HG02610 (cell line): ENCODE data around the gene GNAS-AS1.
A peak's percentile ranks its signal among the peaks of the same experiment; 100 is the strongest.

ENCODE experiments used
- ATAC-seq: cut with Tn5 transposase; IDR thresholded peaks from one replicate; pipeline ENCODE4 v1.9.1; 2021; ENCODE audit warnings: mild to moderate bottlenecking, moderate library complexity; ENCODE audit not compliant: unreplicated experiment

The GNAS-AS1 gene

DNA sequence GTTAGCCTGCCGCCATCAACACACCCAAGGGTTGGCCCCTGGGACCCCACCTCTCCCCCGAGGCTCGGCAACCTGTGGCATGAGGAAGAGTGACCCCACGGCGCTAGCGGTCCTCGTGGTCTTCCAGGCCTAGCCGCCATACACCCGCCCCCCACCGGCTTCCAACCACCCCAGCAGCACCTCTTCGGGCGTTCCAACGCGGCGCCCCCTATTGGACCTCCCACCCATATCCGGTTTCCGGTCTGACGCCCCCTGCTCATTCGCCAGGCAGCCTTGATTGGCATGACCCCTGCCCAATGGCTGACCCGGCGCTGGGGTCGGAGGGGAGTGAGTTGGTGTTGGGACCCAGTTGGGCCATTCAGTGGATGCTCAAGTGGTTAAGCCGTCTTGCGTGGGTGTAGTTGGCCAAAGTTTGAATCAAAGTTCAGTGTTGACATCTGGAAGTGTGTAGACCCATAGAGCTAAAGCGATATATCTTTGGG is at the start of gene GNAS-AS1:
Gene GNAS-AS1, minus strand, starts transcription at position 210 of the 482 bp plus-strand sequence.
- peak; percentile 91 for ATAC-seq

DNA sequence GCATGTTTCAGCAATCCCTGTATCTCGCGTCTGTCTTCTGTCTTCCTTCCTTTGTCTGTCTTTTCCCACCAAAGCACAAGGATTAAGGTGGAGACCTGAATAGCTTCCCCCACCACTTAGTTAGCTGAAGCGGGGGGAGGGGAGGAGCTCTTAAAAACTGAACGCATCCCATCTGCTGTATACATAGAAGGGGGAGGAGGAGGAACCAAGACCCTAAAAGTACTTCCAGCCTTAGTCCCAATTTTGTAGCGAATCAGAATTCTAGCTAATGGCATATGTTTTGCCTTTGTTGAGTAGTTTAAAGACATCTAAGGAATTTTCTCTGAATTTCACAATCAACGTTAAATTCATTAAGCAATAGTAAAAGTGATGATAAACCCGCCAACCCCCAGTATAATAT is 49.7 kb upstream of the GNAS-AS1 start:
- no peak for ATAC-seq

DNA sequence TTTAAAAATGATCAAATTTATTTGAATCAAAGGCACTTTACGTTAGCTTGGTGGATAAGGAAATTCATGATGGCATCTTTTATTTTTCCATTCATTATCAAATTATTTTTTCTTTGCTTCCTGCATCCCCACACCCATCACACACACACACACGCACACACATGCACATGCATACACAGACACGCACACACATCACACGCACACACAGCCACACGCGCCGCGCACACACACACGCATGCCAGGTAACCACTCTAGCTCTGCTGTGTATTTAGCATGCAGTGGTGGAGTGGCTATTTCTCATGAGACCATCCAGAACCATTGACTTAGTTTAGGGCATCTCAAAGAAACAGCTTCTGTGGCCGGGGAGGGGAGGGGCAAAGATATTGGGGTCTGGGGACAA is 48.8 kb upstream of the GNAS-AS1 start:
- ATAC-seq = no peak

DNA sequence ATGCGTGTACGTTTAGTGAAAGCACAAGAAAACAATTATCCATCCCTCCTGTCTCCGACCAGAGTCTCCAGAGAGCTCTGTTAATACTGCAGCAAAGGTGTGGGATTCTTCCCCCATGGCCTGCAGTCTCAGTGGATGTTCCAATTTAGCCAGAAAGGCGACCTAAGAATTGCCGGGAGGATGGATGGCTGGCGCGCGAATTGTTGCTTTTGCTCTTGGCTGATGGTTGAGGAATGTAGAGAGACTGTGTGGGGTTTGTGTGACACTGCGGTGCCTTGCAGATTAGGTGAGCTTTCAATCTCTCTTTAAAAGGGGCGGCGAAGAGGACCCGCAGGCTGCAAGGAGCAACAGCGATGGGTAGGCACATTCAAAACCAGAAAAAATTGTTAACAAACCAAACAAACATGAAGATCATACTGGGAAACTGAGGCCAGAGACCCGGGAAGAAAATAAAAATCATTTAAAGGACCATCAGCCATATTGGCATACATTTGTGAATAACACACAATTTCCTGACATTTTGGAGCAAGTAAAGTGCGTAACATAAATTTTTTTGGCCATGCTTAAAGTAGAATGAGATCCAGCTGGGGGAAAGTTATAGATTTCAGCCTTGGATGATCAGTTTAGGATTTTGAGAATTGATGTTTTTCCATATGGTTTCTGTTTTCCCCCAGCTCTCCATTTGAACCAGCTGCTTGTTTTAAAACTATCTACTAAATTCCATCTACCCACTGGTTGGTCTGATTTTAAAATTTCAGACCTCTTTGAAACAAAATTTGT is 48.1 kb upstream of the GNAS-AS1 start:
- no peak for ATAC-seq

DNA sequence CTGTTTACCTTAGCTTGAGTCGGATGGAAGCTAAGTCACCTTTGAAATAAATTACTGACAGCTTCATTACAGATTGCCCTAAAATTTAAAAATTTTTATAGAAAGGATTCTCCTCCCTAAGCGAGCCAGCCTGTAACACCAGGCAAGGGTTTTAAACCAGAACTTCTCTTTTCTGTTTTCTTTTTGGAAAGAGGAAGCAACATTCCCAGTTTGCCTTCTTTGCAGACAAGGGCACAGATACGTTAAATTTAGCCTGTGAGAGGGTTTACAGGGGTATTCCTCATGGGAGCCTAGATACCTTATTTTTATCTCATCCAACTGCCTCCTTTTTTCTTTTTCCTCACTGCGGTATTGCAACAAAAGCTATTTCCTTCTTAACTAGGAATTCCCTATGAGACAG is 46.8 kb upstream of the GNAS-AS1 start:
- ATAC-seq = no peak

GRCh38 chr20:58896820-58897219 is 46.1 kb upstream of the GNAS-AS1 start:
- no peak for ATAC-seq

GRCh38 chr20:58895448-58896180 is 44.9 kb upstream of the GNAS-AS1 start:
- no peak for ATAC-seq

GRCh38 chr20:58894652-58895447 is 44.1 kb upstream of the GNAS-AS1 start:
- ATAC-seq = no peak

DNA sequence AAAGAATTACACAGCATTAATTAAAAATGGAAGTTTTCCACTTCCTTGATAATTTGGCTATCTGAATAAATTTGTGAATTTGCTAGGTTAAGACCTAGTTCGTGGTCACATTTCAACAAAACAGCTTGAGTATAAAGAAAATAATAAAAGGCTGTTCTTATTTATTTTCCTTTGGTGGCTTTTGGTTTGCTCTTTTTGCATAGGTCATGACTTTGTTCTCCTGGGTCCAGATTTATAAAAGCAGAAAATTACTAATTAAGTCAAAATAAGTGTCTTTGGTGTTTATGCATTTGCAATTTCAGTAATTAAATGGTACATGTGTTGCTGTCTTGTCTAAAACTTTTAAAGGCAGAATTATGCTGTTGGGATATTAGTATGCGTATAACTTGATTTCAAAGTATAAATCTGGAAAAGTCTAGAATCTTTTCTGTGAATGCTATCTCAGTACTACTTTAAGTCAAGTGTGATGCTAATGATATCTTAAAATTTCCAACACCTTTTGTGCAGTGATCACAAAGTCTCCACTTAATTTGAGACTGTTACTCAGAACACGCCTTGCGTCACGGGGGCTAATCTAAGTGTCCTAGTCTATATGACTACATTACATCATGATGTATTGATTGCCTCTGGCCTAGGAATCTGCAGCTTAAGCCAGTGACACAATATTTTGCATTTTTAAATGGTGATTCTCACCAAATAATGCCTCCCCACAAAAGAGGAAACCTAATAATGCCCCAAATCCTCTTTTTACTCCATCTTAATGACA is 42.8 kb upstream of the GNAS-AS1 start:
- no peak for ATAC-seq

GRCh38 chr20:58892932-58893224 is 42.2 kb upstream of the GNAS-AS1 start:
- no peak for ATAC-seq

GRCh38 chr20:58892141-58892931 is 41.6 kb upstream of the GNAS-AS1 start:
- no peak for ATAC-seq

- no peak for ATAC-seq
Measured at GRCh38 chr20:58891718-58892140, 41.0 kb upstream of the GNAS-AS1 start.

DNA sequence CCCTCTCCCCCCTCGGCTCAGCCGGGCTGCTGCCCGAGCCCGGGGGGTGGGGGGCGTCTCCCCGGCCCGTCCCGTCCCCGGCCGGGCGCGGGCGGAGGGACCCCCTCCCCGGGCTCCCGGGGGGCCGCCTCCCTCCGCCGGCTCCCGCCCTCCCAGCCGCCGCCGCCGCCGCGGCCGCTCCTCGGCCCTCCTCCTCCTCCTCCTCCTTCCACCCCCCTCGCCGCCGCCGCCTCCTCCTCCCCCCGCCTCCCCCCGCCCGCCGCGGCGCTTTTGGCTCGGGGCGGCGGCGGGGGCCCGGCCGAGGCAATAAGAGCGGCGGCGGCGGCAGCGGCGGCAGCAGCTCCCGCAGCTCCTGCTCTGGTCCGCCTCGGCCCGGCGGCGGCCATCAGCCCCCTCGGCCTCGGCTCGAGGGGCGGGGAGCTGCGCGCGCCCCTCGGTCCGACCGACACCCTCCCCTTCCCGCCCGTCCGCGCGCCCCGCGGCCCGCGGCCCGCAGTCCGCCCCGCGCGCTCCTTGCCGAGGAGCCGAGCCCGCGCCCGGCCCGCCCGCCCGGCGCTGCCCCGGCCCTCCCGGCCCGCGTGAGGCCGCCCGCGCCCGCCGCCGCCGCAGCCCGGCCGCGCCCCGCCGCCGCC is 40.5 kb upstream of the GNAS-AS1 start:
- ATAC-seq = peak; percentile 30

DNA sequence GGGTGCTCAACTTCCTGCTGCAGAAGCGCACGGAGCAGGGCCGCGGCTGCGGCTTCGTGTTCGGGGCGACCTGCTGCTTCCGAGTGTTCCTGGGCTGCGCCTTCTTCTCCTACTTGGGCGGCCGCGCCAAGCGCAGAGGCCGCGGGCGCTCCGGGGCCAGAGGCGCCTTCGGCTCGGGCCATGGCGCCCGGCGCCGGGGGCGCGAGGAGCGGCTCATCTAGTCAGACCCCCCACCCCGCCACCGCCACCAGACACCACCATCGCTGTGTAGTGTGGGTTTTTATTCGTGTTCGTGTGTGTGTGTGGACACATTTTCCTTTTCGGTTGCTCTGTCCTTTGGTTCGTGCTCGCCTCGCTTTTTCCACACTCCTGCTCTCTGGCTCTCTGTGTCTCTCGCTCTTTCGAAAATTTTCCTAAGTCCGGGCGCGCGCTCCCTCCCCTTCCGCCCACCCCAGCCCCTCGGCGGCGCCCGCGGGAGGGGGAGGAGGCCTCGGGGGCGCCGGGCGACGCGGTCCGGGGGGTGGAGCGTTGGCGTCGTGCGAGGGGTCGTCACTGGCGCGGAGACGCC is 39.9 kb upstream of the GNAS-AS1 start:
- peak; percentile 19 for ATAC-seq

DNA sequence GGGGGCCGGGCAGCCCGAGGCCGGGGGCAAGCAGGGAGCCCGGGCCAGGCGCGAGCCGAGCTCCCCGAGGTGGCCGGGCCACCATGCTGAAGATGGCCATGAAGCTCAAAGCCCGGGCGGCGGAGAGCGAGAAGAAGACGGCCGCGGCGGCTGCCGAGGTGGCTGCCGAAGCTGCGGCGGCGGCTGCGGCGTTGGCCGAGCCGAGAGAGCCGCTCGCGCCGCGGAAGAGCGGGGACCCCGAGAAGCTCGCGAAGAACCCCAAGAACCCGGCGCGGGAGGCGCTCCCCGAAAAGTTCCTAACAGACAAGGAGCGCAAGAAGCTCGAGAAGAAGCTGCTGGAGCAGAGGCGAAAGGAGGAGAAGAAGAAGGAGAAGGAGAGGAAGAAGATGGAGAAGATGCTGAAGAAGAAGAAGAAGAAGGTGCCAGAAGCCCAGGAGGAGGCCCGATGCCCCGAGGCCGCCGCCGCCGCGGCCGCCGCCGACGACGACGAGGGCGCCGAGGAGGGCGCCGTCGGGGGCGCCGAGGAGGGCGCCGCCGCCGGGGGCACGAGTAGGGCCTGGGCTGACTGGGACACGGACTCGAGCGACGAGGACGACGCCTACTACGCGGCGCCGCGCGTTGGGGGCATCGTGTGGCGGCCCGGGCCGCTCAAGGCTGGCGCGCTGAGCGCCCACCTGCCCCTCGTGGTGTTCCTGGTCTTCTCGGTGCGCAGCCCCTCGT is 39.3 kb upstream of the GNAS-AS1 start:
- no peak for ATAC-seq

GRCh38 chr20:58889334-58889760 is 38.6 kb upstream of the GNAS-AS1 start:
- ATAC-seq = no peak

- peak; percentile 39 for ATAC-seq
Measured at GRCh38 chr20:58888521-58889333, 38.0 kb upstream of the GNAS-AS1 start.

DNA sequence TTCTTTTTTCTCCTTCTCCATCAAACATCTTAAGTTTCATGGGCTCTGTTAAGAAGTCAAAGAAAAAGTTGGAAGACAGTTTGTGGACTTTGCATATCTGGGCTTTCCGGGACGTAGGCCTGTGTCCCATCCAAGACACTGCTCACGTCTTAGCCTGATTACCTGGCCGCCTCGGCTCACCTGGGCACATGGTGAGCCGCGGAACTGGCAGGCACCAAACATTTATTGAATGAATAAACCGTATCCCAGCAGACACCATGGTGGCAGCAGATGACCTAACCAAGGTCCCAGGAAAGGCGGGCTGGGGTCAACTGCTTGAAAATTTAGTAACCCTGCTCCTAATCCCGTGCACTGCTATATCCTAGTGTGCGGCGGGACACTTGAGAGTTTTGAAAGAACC is 37.4 kb upstream of the GNAS-AS1 start:
- no peak for ATAC-seq
